Mesenchymal stem cell (in vitro differentiated cells and primary cell): ENCODE measurements around the gene GUCY2D.
A peak's percentile ranks its signal among the peaks of the same experiment; 100 is the strongest.

ENCODE experiments used
- DNase-seq: peaks from one replicate; pipeline ENCODE4 v3.0.0-alpha.2; 2013
- H2AFZ ChIP-seq: one replicate; pipeline ENCODE4 v1.6.1; 2013; ENCODE audit warnings: low read depth, mild to moderate bottlenecking, control low read depth, inconsistent platforms, low read length, moderate library complexity
- H2AK5ac ChIP-seq: 2 replicates; pipeline ENCODE4 v1.6.1; 2013; ENCODE audit warnings: low read length, moderate library complexity, mild to moderate bottlenecking, inconsistent platforms; ENCODE audit not compliant: severe bottlenecking
- H2BK120ac ChIP-seq: one replicate; pipeline ENCODE4 v1.6.1; 2013; ENCODE audit warnings: low read depth, mild to moderate bottlenecking, inconsistent platforms, low read length, moderate library complexity
- H2BK12ac ChIP-seq, 2 experiments: one replicate each; pipeline ENCODE4 v1.6.1; 2013; ENCODE audit warnings: inconsistent platforms in 2 of 2, low read length in 2 of 2, mild to moderate bottlenecking in 2 of 2, moderate library complexity in 2 of 2, control low read depth in 1 of 2
- H2BK15ac ChIP-seq: one replicate; pipeline ENCODE4 v1.6.1; 2013; ENCODE audit warnings: mild to moderate bottlenecking, low read depth, inconsistent platforms; ENCODE audit not compliant: poor library complexity, severe bottlenecking
- H2BK5ac ChIP-seq: 2 replicates; pipeline ENCODE4 v1.6.1; 2013; ENCODE audit warnings: low read depth, mild to moderate bottlenecking, low read length, control low read depth, inconsistent platforms; ENCODE audit not compliant: poor library complexity, severe bottlenecking
- H3K14ac ChIP-seq, 2 experiments: one replicate each; pipeline ENCODE4 v1.6.1; 2013; ENCODE audit warnings: inconsistent platforms in 2 of 2, low read length in 2 of 2, control low read depth in 1 of 2, mild to moderate bottlenecking in 1 of 2, moderate library complexity in 1 of 2
- H3K18ac ChIP-seq, 2 experiments: one replicate each; pipeline ENCODE4 v1.6.1; 2013; ENCODE audit warnings: inconsistent platforms in 2 of 2, low read length in 2 of 2, control low read depth in 1 of 2, low read depth in 1 of 2, mild to moderate bottlenecking in 1 of 2
- H3K23ac ChIP-seq, 2 experiments: one replicate each; pipeline ENCODE4 v1.6.1; 2013; ENCODE audit warnings: inconsistent platforms in 2 of 2, low read length in 2 of 2, mild to moderate bottlenecking in 2 of 2, moderate library complexity in 2 of 2, control low read depth in 1 of 2
- H3K27ac ChIP-seq: 2 replicates; pipeline ENCODE4 v1.5.1; 2013; ENCODE audit warnings: mild to moderate bottlenecking, moderate library complexity, low read length, control low read depth, inconsistent platforms; ENCODE audit not compliant: poor library complexity, severe bottlenecking
- H3K27me3 ChIP-seq, 2 experiments: 2 replicates each; pipeline versions ENCODE4 v1.6.1 to v1.7.0; 2013; ENCODE audit warnings: low read length in 2 of 2, mild to moderate bottlenecking in 2 of 2, moderate library complexity in 2 of 2, control low read depth in 1 of 2, inconsistent platforms in 1 of 2; ENCODE audit not compliant: control insufficient read depth in 1 of 2, insufficient read depth in 1 of 2
- H3K36me3 ChIP-seq, 2 experiments: 2 replicates each; pipeline versions ENCODE4 v1.6.1 to v1.7.0; 2013; ENCODE audit warnings: low read length in 2 of 2, control low read depth in 1 of 2, inconsistent platforms in 1 of 2, low read depth in 1 of 2, mild to moderate bottlenecking in 1 of 2; ENCODE audit not compliant: insufficient read depth in 2 of 2, control insufficient read depth in 1 of 2
- H3K4ac ChIP-seq, 2 experiments: one replicate each; pipeline ENCODE4 v1.6.1; 2013; ENCODE audit warnings: inconsistent platforms in 2 of 2, low read length in 2 of 2, mild to moderate bottlenecking in 2 of 2, moderate library complexity in 2 of 2, control low read depth in 1 of 2, low read depth in 1 of 2
- H3K4me1 ChIP-seq: 2 replicates; pipeline ENCODE4 v1.6.1; 2013; ENCODE audit warnings: low read depth, low read length, control low read depth; ENCODE audit not compliant: control insufficient read depth, insufficient read depth
- H3K4me2 ChIP-seq: 2 replicates; pipeline ENCODE4 v1.6.1; 2013; ENCODE audit warnings: low read length, mild to moderate bottlenecking, inconsistent platforms; ENCODE audit not compliant: poor library complexity, severe bottlenecking
- H3K4me3 ChIP-seq, 2 experiments: 2 replicates each; pipeline versions ENCODE4 v1.5.1 to v1.7.0; 2013; ENCODE audit warnings: low read length in 2 of 2, mild to moderate bottlenecking in 2 of 2, control low read depth in 1 of 2, low read depth in 1 of 2; ENCODE audit not compliant: insufficient read depth in 1 of 2
- H3K79me1 ChIP-seq: replicated peaks from 2 replicates; pipeline ENCODE4 v1.6.1; 2013; ENCODE audit warnings: mild to moderate bottlenecking, control low read depth, low read length, inconsistent platforms; ENCODE audit not compliant: poor library complexity, severe bottlenecking
- H3K9ac ChIP-seq: 2 replicates; pipeline ENCODE4 v1.7.0; 2013; ENCODE audit warnings: mild to moderate bottlenecking, low read length, moderate library complexity
- H3K9me3 ChIP-seq: 2 replicates; pipeline ENCODE4 v1.7.0; 2013; ENCODE audit warnings: mild to moderate bottlenecking, low read length; ENCODE audit not compliant: control insufficient read depth
- H4K8ac ChIP-seq: one replicate; pipeline ENCODE4 v1.6.1; 2013; ENCODE audit warnings: inconsistent platforms, mild to moderate bottlenecking, low read length, moderate library complexity
- H4K91ac ChIP-seq: one replicate; pipeline ENCODE4 v1.6.1; 2013; ENCODE audit warnings: mild to moderate bottlenecking, low read length, inconsistent platforms
- WGBS: methylation state at CpG from one replicate; pipeline ENCODE4 v1.1.7; 2013; ENCODE audit warnings: mixed read lengths; 5-methylcytosine and 5-hydroxymethylcytosine counted together

Gene GUCY2D

GRCh38 chr17:7997186-7997585, 5.2 kb upstream of the GUCY2D start:
- 51% methylated on average over 5 of the region's 5 CpGs for WGBS
- no peak overlapping the region for H4K8ac ChIP-seq
- H3K4me2 ChIP-seq, result no peak overlapping the region
- H2BK5ac ChIP-seq, result no peak overlapping the region
- no peak overlapping the region for H3K9ac ChIP-seq
- H3K79me1 ChIP-seq, result no peaks in the 10 kb centered on the region
- H3K4me1 ChIP-seq, result peaks cover 2% of the 10 kb centered on the region
- no peak overlapping the region for H2BK12ac ChIP-seq
- no peaks in the 10 kb centered on the region for H3K9me3 ChIP-seq
- no peak overlapping the region for H2BK15ac ChIP-seq
- H3K27ac ChIP-seq, result no peak overlapping the region
- peak; percentile 28 for DNase-seq
- no peak overlapping the region for H3K23ac ChIP-seq
- no peak overlapping the region for H3K14ac ChIP-seq
- H3K4me3 ChIP-seq, result no peak overlapping the region
- no peaks in the 10 kb centered on the region for H3K36me3 ChIP-seq
- no peak overlapping the region for H2AFZ ChIP-seq
- H2AK5ac ChIP-seq, result no peak overlapping the region
- H4K91ac ChIP-seq, result no peak overlapping the region
- H3K4ac ChIP-seq, result no peak overlapping the region
- H2BK120ac ChIP-seq, result no peak overlapping the region
- no peak overlapping the region for H3K18ac ChIP-seq
- peaks cover 28 to 30% of the 10 kb centered on the region in 2 experiments for H3K27me3 ChIP-seq

- Histone ChIP-seq H3K4me3 (no peak overlapping the region), H3K18ac (no peak overlapping the region), H3K27me3 (peaks cover 74 to 76% of the 10 kb centered on the region in 2 experiments), H2BK120ac (no peak overlapping the region), H2BK12ac (no peak overlapping the region), H3K23ac (peak overlapping the region in 1 of 2 experiments; percentile 56), H3K79me1 (no peaks in the 10 kb centered on the region), H4K8ac (no peak overlapping the region), H4K91ac (peak overlapping the region; percentile 56), H2BK5ac (no peak overlapping the region), H3K27ac (no peak overlapping the region), H2AFZ (no peak overlapping the region), H3K9ac (no peak overlapping the region), H3K4me1 (peaks cover 15% of the 10 kb centered on the region), H3K4ac (no peak overlapping the region), H3K4me2 (peak overlapping the region; percentile 16), H3K9me3 (no peaks in the 10 kb centered on the region), H3K14ac (no peak overlapping the region), H2AK5ac (no peak overlapping the region), H2BK15ac (peak overlapping the region; percentile 52), H3K36me3 (no peaks in the 10 kb centered on the region)
- 9% methylated on average over 90 of the region's 92 CpGs for WGBS
- DNase-seq, result no peak
Observed at GRCh38 chr17:8002721-8003593, 542 bp downstream of the GUCY2D start.

- no peak overlapping the region for H2BK120ac ChIP-seq
- no peak overlapping the region for H3K18ac ChIP-seq
- no peak overlapping the region for H3K23ac ChIP-seq
- no peak overlapping the region for H2BK5ac ChIP-seq
- H2BK15ac ChIP-seq, result no peak overlapping the region
- H3K4me3 ChIP-seq, result no peak overlapping the region
- H3K79me1 ChIP-seq, result no peaks in the 10 kb centered on the region
- H3K27ac ChIP-seq, result no peak overlapping the region
- H3K9ac ChIP-seq, result no peak overlapping the region
- H3K4me1 ChIP-seq, result peaks cover 15% of the 10 kb centered on the region
- no peak overlapping the region for H2AFZ ChIP-seq
- H4K8ac ChIP-seq, result no peak overlapping the region
- H3K4me2 ChIP-seq, result no peak overlapping the region
- DNase-seq, result no peak
- peak overlapping the region; percentile 56 for H4K91ac ChIP-seq
- H3K4ac ChIP-seq, result no peak overlapping the region
- 27% methylated on average over 44 of the region's 44 CpGs for WGBS
- no peaks in the 10 kb centered on the region for H3K9me3 ChIP-seq
- H3K36me3 ChIP-seq, result no peaks in the 10 kb centered on the region
- H3K14ac ChIP-seq, result no peak overlapping the region
- peaks cover 77 to 78% of the 10 kb centered on the region in 2 experiments for H3K27me3 ChIP-seq
- no peak overlapping the region for H2AK5ac ChIP-seq
- H2BK12ac ChIP-seq, result no peak overlapping the region
Observed at GRCh38 chr17:8003594-8004181, 1.3 kb downstream of the GUCY2D start.

- Histone ChIP-seq H3K4me2 (no peak overlapping the region), H2BK15ac (no peak overlapping the region), H3K9me3 (no peaks in the 10 kb centered on the region), H3K18ac (no peak overlapping the region), H2AFZ (no peak overlapping the region), H3K4ac (no peak overlapping the region), H3K4me1 (peaks cover 15% of the 10 kb centered on the region), H3K4me3 (no peak overlapping the region), H3K23ac (no peak overlapping the region), H4K8ac (no peak overlapping the region), H3K27ac (no peak overlapping the region), H2BK12ac (no peak overlapping the region), H3K36me3 (no peaks in the 10 kb centered on the region), H3K9ac (no peak overlapping the region), H2AK5ac (no peak overlapping the region), H3K27me3 (peaks cover 79 to 86% of the 10 kb centered on the region in 2 experiments), H2BK120ac (no peak overlapping the region), H2BK5ac (no peak overlapping the region), H3K79me1 (no peaks in the 10 kb centered on the region), H4K91ac (no peak overlapping the region), H3K14ac (no peak overlapping the region)
- DNase-seq, result peak; percentile 33
- WGBS, result 80% methylated on average over 5 of the region's 6 CpGs
Observed at GRCh38 chr17:8004899-8005298, 2.5 kb downstream of the GUCY2D start.
